ENCODE data around the gene CAMK1G. TPM values are rescaled to one million over a fixed set of nuclear protein-coding genes. Genes with fewer than 3 reads are reported as not detected.

The CAMK1G gene
- not detected in 2 replicates for total RNA-seq (2011; cell fraction: chromatin; rRNA removed; ENCODE audit: low replicate concordance)
- total RNA-seq (2011; cell fraction: nucleolus; rRNA removed): not detected in 2 replicates
- not detected in 2 replicates for total RNA-seq (2011; cell fraction: nucleoplasm; rRNA removed)
- not detected in 2 replicates for total RNA-seq (2014; rRNA removed)
- total RNA-seq (2014; rRNA removed; fragmentation: Illumina TruSeq; extraction: Trizol): not detected in 2 replicates
- total RNA-seq (2015; rRNA removed; fragmentation: Illumina TruSeq; extraction: Trizol): not detected in 2 replicates
- total RNA-seq (2021): not detected in 2 replicates
- not detected in 2 replicates for polyA plus RNA-seq (2011; rRNA removed)
- not detected in 2 replicates for polyA plus RNA-seq (2011; cell fraction: cytosol; rRNA removed)
- not detected in 2 replicates for polyA plus RNA-seq (2011; cell fraction: nucleus; rRNA removed)
- polyA plus RNA-seq (2012): not detected in 2 replicates
- not detected in 2 replicates for polyA plus RNA-seq (2014; fragmentation: Illumina TruSeq; extraction: Trizol)
- not detected for polyA plus RNA-seq (2014; fragmentation: Nextera tagmentation; extraction: Ambion mirVana)
- not detected in 2 replicates for polyA plus RNA-seq (2014; rRNA removed)
- not detected in 2 replicates for polyA minus RNA-seq (2011; rRNA and poly(A)+ RNA removed)
- polyA minus RNA-seq (2011; cell fraction: cytosol; rRNA and poly(A)+ RNA removed): not detected in 2 replicates
- polyA minus RNA-seq (2011; cell fraction: nucleus; rRNA and poly(A)+ RNA removed): not detected in 2 replicates
- Bru-seq, nascent RNA: not detected
- not detected for BruChase-seq, experiment 1, labeled RNA remaining after a 2-hour chase
- not detected for BruChase-seq, experiment 2, labeled RNA remaining after a 6-hour chase
- long read RNA-seq, experiment 1: 0 reads
- long read RNA-seq, experiment 2: 0 reads
- long read RNA-seq, experiment 3: 0 reads

GRCh38 chr1:209583408-209583807, at the start of gene CAMK1G:
TSS of gene CAMK1G (plus strand) at chr1:209583714. CDS start at chr1:209594984, 11,270 bp downstream.
- CTCF ChIA-PET (ENCODE audit: low intra/inter-chr PET ratio): no interaction called here
- no peak within 1 kb of the TSS for H3K27ac ChIP-seq (ENCODE audit: extremely low read depth, low read depth, low read length)
- H3K4me1 ChIP-seq (replicated peaks in 1 of 2; ENCODE audit: control insufficient read depth in 2 of 2, insufficient read depth in 2 of 2, low read length in 2 of 2): peaks cover 0 to 3% of the 10 kb centered on the region in 2 experiments; a peak in 1 of 5 replicates
- TF ChIP-seq RFX1 (IDR thresholded peaks at IDR 0.05) (peak; percentile 17; the same call in 1 of the 2 replicates), MAFG (tag; conservative IDR thresholded peaks at IDR 0.05) (no peak)
- no TSS peak for BruUV-seq (replicated peaks)
- H4K20me1 ChIP-seq (replicated peaks; ENCODE audit: control insufficient read depth, insufficient read depth, low read length): no peaks in the 10 kb centered on the region; the same call in 1 of the 2 replicates
- H3K4me3 ChIP-seq: no peak within 1 kb of the TSS
- no peaks in the 10 kb centered on the region for H3K36me3 ChIP-seq (ENCODE audit: control insufficient read depth, insufficient read depth, low read length)
- H3K79me2 ChIP-seq (ENCODE audit: control insufficient read depth, insufficient read depth, low read length): no peaks in the 10 kb centered on the region
- no peak within 1 kb of the TSS for H2AFZ ChIP-seq (ENCODE audit: low read depth, low read length)
- FAIRE-seq (peak; percentile 29), ATAC-seq (peak; percentile 75), DNase-seq (ENCODE audit: extremely low read depth in 1 of 4, low spot score in 3 of 4) (no peak)
- WGBS (ENCODE audit: insufficient coverage, low coverage, missing lambda C conversion rate): 0% methylated on average over 6 of the region's 6 CpGs
- H3K9me3 ChIP-seq (replicated peaks; ENCODE audit: control insufficient read depth, insufficient read depth, low read depth, low read length): no peaks in the 10 kb centered on the region
- no peak within 1 kb of the TSS for H3K4me2 ChIP-seq (ENCODE audit: insufficient read depth, low read length)
- H3K9ac ChIP-seq (ENCODE audit: insufficient read depth in 1 of 2, low read depth in 2 of 2, low read length in 2 of 2): no peak within 1 kb of the TSS
- intact Hi-C loops (cut with micrococcal nuclease): loop anchor here (10.0 kb wide), 1 partner anchor 411 kb away; no protein-coding TSS in a partner anchor
- no peaks in the 10 kb centered on the region for H3K9me1 ChIP-seq (ENCODE audit: control insufficient read depth, insufficient read depth, low read length)
- in situ Hi-C loops (cut with MboI): loop anchor here (25.0 kb wide), 1 partner anchor 404 kb away; no protein-coding TSS in a partner anchor
- peaks cover 13 to 24% of the 10 kb centered on the region in 2 experiments; a peak in 4 of 5 replicates for H3K27me3 ChIP-seq (ENCODE audit: control insufficient read depth in 2 of 2, insufficient read depth in 2 of 2, low read length in 2 of 2)
- POLR2A ChIA-PET: interaction anchor here (0.9 to 1.6 kb wide), 2 partner anchors 13 to 46 kb away, joined by 3 read pairs; no protein-coding TSS in a partner anchor
